ENCODE results near the gene FER1L5.

Gene FER1L5

GRCh38 chr2:96642564-96643360 is at the start of gene FER1L5:
TSS of gene FER1L5 (plus strand) at chr2:96642764. CDS start at chr2:96642837, 73 bp downstream.
- DNase-seq (ENCODE audit: low spot score): peak; percentile 32

GRCh38 chr2:96594282-96594681 is 48.3 kb upstream of the FER1L5 start:
- no peak for FAIRE-seq

More at GRCh38 chr2:96642564-96643360, at the start of gene FER1L5:
- FAIRE-seq: no peak

GRCh38 chr2:96594691-96595152 is 47.8 kb upstream of the FER1L5 start:
- FAIRE-seq (no peak), DNase-seq (ENCODE audit: low spot score) (no peak)

More at GRCh38 chr2:96594282-96594681, 48.3 kb upstream of the FER1L5 start:
- no peak for DNase-seq (ENCODE audit: low spot score)

- FAIRE-seq: no peak
These were observed 46.0 kb upstream of the FER1L5 start for GRCh38 chr2:96596596-96596995.

GRCh38 chr2:96599941-96600340 is 42.6 kb upstream of the FER1L5 start:
- FAIRE-seq: no peak
- no peak for DNase-seq (ENCODE audit: low spot score)

More at GRCh38 chr2:96596596-96596995, 46.0 kb upstream of the FER1L5 start:
- DNase-seq (ENCODE audit: low spot score): no peak

- DNase-seq (ENCODE audit: low spot score): no peak
These were observed 40.9 kb upstream of the FER1L5 start for GRCh38 chr2:96601382-96602292.

GRCh38 chr2:96602330-96602823 is 40.2 kb upstream of the FER1L5 start:
- DNase-seq (ENCODE audit: low spot score) (no peak), FAIRE-seq (no peak)

More at GRCh38 chr2:96601382-96602292, 40.9 kb upstream of the FER1L5 start:
- no peak for FAIRE-seq

- FAIRE-seq (no peak), DNase-seq (ENCODE audit: low spot score) (no peak)
These were observed 38.5 kb upstream of the FER1L5 start for GRCh38 chr2:96604104-96604503.

- FAIRE-seq: no peak
These were observed 33.8 kb upstream of the FER1L5 start for GRCh38 chr2:96608469-96609455.

GRCh38 chr2:96616128-96616527 is 26.4 kb upstream of the FER1L5 start:
- FAIRE-seq: no peak
- DNase-seq (ENCODE audit: low spot score): no peak

More at GRCh38 chr2:96608469-96609455, 33.8 kb upstream of the FER1L5 start:
- no peak for DNase-seq (ENCODE audit: low spot score)

GRCh38 chr2:96616535-96616934 is 26.0 kb upstream of the FER1L5 start:
- no peak for FAIRE-seq
- no peak for DNase-seq (ENCODE audit: low spot score)

- DNase-seq (ENCODE audit: low spot score) (no peak), FAIRE-seq (no peak)
These were observed 25.6 kb upstream of the FER1L5 start for GRCh38 chr2:96617012-96617411.

- no peak for DNase-seq (ENCODE audit: low spot score)
- no peak for FAIRE-seq
These were observed 23.8 kb upstream of the FER1L5 start for GRCh38 chr2:96618596-96619283.

- FAIRE-seq: no peak
- no peak for DNase-seq (ENCODE audit: low spot score)
These were observed 20.0 kb upstream of the FER1L5 start for GRCh38 chr2:96622544-96622943.

- no peak for DNase-seq (ENCODE audit: low spot score)
- FAIRE-seq: no peak
These were observed 19.4 kb upstream of the FER1L5 start for GRCh38 chr2:96623116-96623515.

GRCh38 chr2:96625571-96626552 is 16.7 kb upstream of the FER1L5 start:
- FAIRE-seq (no peak), DNase-seq (ENCODE audit: low spot score) (no peak)

GRCh38 chr2:96626553-96626942 is 16.0 kb upstream of the FER1L5 start:
- FAIRE-seq: no peak
- DNase-seq (ENCODE audit: low spot score): no peak

GRCh38 chr2:96631804-96632435 is 10.6 kb upstream of the FER1L5 start:
- no peak for DNase-seq (ENCODE audit: low spot score)
- FAIRE-seq: no peak

Data from urothelium cell line (cell line).